GM10248 (cell line): ENCODE measurements around the gene MXD4.

Experiments
- CTCF ChIA-PET: fragments of 300-600 bp; sonication (Branson Sonifier 250); formaldehyde crosslinking; extraction: SDS; loops from one replicate; lab custom pipeline; 2021; ENCODE audit warnings: antibody characterized with exemption; lab: Yijun Ruan, JAX
- POLR2A ChIA-PET: fragments of 350-650 bp; sonication (Branson Sonifier 250); formaldehyde crosslinking; extraction: SDS; loops from one replicate; lab custom pipeline; 2020; ENCODE audit warnings: antibody characterized with exemption; lab: Yijun Ruan, JAX
- DNase-seq: peaks from one replicate; pipeline ENCODE4 v3.0.0; 2012; ENCODE audit errors: extremely low spot score
- TF ChIP-seq, protein P1 (sequence below): IDR thresholded peaks from 2 replicates; pipeline ENCODE4 v1.5.1; 2012; ENCODE audit warnings: mild to moderate bottlenecking, low read depth; ENCODE audit errors: extremely low read depth, missing control alignments, control extremely low read depth

MXD4 gene

DNA sequence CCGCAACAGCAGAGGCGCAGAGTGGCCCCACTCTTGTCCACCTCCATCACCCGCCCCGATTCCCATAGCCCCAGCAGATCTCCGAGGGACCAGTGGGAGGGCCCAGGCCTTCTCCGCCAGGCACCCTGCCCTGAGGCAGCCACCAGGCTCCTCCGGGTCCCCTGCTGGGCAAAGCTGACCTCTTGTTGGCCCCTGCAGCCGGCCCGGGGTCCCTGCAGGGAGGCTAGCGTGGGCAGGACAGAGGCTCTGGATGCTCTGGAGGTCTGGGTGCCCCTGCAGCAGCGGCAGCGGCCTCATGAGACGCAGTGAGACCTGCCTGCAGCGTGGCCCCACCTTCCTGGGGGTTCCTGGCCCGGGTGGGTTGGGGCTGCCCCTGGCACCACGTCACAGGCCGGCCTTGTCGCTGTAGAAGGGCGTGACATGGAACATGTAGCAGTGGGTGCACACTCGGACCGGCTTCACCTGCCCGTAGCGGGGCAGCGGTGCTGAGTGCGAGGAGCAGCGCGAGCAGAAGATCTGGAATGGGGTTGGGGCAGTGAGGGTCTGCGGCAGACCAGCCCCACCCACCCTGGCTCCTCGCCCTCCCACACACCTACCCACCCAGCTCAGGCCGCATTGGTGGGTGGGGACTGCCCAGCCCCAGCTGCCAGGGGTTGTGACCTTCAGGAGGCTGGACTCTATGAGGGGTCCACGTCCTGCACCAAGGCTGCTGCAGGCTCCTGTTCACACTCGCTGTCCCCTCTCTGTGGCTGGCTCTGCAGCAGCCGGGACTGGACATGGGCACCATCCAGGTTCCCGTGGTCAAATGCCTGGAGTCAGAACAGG, 8.6 kb upstream of the MXD4 start:
- DNase-seq = no peak
- ChIA-PET POLR2A (no interaction called here), CTCF (no interaction called here)
- TF ChIP-seq, protein P1, sequence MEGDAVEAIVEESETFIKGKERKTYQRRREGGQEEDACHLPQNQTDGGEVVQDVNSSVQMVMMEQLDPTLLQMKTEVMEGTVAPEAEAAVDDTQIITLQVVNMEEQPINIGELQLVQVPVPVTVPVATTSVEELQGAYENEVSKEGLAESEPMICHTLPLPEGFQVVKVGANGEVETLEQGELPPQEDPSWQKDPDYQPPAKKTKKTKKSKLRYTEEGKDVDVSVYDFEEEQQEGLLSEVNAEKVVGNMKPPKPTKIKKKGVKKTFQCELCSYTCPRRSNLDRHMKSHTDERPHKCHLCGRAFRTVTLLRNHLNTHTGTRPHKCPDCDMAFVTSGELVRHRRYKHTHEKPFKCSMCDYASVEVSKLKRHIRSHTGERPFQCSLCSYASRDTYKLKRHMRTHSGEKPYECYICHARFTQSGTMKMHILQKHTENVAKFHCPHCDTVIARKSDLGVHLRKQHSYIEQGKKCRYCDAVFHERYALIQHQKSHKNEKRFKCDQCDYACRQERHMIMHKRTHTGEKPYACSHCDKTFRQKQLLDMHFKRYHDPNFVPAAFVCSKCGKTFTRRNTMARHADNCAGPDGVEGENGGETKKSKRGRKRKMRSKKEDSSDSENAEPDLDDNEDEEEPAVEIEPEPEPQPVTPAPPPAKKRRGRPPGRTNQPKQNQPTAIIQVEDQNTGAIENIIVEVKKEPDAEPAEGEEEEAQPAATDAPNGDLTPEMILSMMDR = no peak

DNA sequence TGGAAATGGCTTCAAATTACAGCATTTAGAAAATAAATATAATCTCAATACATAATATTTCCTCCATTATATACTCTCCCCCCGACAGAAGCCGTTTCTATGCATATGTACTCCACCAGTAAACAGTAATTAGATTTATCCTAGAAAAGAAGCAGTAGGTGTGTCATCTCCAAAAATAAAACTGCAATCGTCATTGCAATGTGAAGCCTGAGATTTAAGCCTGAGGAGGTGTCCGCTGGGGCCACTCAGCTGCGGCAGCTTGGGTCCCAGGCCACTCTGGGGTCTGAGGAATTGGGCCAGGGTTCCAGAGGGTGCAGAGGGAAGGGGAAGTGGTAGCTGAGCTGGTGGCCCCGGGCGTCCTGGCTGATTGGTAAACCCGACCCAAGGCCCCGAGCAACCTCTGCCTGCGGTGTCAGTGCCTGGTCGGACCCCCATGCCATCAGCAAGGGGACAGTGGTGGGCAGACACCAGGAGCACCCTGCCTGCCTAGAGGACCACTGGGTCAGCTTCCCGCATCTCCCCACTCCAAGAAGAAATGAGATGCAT, 7.8 kb upstream of the MXD4 start:
- TF ChIP-seq, protein P1 = no peak
- CTCF ChIA-PET = no interaction called here
- no peak for DNase-seq
- POLR2A ChIA-PET = no interaction called here

DNA sequence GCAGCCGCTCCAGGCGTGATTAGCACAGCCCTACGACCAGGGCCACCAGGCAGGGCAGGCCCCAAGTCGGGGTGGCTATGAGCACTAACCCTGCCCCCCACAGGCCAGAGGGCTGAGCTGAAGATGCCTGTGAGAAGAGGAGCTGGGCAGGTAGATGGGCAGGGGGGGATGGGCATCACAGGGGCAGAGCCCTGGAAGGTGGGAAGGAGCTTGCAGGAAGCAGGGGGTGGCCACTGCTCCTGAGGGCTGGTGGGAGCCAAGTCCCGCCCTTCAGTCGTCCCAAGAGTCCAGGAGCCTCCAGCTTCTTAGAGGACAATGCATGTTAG, 7.3 kb upstream of the MXD4 start:
- TF ChIP-seq, protein P1 = no peak
- ChIA-PET CTCF (no interaction called here), POLR2A (no interaction called here)
- DNase-seq = no peak

DNA sequence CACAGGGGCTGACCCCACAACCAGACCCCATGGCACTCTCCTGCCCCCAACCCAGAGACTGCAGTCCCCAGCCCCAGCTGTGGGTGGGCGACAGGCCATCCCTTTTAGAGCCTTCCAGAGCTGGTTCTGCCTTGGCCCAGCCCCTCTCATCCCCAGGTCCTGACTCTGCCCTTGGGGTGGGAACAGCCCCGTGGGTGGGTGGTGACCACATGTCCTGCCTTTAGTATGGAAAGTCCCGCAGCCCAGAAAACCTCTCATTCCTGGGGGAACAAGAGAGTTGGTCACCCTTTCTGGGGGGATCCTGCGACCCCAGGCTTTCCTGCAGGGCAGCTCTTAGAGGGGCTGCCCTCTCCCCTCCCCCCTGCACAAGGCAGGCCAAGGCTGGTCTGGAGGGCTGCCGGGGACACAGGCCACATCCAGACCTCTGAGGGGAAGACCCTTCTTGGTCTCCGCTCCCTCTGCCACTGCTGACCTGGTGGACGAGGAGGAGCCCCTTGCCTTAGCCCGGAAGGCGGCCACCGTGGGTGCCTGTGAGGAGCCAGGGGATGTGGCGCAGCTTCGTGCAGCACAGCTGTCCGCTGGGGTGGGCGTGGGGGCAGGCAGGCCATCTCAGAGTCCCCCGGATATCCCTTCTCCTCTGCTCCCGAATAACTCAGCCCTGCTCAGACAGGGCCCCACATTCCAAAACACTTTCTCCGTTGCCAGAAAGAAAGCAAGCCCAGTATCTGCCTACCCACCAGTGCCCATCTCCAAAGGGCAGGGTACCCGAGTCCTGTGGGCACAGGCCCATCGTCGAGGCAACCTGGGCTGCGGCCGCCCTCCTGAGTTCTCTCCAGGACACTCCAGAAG, 6.7 kb upstream of the MXD4 start:
- DNase-seq = no peak
- TF ChIP-seq, protein P1 = no peak
- ChIA-PET POLR2A (no interaction called here), CTCF (no interaction called here)

DNA sequence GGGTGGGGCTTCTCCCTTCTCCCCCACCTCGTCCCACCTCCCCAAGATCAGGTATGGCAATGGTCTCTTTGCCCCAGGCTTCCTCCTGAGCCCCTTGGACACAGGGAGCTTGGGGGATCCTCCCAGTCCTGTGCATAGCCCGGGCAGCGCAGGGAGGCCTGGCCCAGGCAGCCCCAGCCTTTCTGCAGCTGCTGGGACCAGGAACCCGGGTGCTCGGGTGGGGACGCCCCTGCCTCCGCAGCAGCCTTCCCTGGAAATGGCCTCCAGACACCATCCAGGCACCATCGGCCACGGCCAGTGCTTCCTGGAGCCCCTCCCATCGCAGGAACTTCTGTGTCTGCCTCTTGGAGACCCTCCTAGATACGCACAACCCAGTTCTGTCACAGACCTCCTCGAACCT, 5.9 kb upstream of the MXD4 start:
- ChIA-PET POLR2A (no interaction called here), CTCF (no interaction called here)
- TF ChIP-seq, protein P1 = no peak
- DNase-seq = no peak

DNA sequence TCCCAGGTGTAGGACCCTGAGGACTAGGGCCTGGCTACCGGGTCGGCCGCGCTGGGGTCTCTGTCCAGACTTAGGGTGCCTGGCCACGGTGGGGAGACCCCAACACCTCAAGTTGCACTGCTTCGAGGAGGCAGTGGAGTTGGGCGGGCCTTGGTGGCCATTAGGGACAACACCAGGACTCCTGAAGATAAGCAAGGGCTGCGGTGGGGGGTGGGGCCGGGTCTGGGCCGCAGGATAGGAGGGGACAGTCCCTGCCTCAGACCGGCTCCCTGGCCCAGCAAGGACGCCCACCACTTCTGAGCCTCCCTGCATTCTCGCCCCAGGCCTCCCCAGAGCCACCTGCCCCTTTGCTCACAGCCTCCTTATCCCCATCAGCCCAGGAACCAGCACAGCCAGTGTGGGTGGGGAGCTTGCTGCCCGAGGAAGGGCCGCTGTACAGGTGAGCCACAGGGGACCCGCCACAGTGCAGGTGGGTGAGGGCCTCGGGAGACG, 5.5 kb upstream of the MXD4 start:
- DNase-seq = no peak
- TF ChIP-seq, protein P1 = no peak
- ChIA-PET CTCF (no interaction called here), POLR2A (no interaction called here)
